Measurements from ENCODE around the gene KCNMA1.

DNA sequence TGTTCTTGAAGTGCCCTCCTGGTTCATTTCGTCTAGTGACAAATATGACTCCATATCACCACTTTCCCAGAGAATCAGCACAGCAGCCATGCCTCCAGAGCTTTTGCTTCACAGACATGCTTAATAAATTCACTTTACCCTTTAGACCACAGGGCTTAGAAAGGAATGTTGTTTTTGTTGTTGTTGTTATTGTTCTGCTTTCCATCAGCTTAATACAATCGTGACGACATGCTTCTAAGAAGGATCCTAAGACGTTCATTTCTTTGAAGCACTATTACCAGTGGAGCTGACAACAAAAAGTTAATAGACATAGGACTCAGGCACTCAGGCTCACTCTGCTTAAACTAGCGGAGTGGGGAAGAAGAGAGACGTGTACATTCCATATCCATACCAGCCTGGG, 418.6 kb downstream of the KCNMA1 start:
- TF ChIP-seq, protein P1, sequence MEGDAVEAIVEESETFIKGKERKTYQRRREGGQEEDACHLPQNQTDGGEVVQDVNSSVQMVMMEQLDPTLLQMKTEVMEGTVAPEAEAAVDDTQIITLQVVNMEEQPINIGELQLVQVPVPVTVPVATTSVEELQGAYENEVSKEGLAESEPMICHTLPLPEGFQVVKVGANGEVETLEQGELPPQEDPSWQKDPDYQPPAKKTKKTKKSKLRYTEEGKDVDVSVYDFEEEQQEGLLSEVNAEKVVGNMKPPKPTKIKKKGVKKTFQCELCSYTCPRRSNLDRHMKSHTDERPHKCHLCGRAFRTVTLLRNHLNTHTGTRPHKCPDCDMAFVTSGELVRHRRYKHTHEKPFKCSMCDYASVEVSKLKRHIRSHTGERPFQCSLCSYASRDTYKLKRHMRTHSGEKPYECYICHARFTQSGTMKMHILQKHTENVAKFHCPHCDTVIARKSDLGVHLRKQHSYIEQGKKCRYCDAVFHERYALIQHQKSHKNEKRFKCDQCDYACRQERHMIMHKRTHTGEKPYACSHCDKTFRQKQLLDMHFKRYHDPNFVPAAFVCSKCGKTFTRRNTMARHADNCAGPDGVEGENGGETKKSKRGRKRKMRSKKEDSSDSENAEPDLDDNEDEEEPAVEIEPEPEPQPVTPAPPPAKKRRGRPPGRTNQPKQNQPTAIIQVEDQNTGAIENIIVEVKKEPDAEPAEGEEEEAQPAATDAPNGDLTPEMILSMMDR (IDR thresholded peaks at IDR 0.05), result no peak
- no peak for TF ChIP-seq POLR2A (IDR thresholded peaks at IDR 0.05)
- no peak for TF ChIP-seq POLR2AphosphoS5 (IDR thresholded peaks at IDR 0.05)
